ENCODE data around the gene TRUB1.

DNA sequence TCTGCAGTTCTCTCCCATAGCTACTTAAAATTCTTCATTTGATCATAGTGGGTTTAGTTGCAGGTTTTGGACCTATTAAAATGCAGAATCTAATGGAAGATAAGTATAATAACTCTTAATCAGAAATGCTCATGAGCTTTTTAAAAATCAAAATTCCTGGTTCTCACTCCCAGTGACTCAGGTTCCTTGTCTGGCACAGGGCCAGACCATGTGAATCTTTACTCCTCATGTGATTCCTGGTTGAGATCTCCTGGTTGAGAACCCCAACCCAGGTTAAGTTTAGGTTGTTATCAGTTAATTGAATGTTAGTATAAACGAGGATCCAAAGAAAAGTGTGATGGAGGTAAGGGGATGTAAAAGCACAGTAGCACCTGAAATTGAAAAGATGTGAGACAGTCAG, 17.5 kb upstream of the TRUB1 start:
- TF ChIP-seq, protein P1, sequence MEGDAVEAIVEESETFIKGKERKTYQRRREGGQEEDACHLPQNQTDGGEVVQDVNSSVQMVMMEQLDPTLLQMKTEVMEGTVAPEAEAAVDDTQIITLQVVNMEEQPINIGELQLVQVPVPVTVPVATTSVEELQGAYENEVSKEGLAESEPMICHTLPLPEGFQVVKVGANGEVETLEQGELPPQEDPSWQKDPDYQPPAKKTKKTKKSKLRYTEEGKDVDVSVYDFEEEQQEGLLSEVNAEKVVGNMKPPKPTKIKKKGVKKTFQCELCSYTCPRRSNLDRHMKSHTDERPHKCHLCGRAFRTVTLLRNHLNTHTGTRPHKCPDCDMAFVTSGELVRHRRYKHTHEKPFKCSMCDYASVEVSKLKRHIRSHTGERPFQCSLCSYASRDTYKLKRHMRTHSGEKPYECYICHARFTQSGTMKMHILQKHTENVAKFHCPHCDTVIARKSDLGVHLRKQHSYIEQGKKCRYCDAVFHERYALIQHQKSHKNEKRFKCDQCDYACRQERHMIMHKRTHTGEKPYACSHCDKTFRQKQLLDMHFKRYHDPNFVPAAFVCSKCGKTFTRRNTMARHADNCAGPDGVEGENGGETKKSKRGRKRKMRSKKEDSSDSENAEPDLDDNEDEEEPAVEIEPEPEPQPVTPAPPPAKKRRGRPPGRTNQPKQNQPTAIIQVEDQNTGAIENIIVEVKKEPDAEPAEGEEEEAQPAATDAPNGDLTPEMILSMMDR (IDR thresholded peaks at IDR 0.05), result no peak
- no peak for TF ChIP-seq POLR2A (IDR thresholded peaks at IDR 0.05)
